ENCODE results near the gene GDF10.

Gene GDF10

DNA sequence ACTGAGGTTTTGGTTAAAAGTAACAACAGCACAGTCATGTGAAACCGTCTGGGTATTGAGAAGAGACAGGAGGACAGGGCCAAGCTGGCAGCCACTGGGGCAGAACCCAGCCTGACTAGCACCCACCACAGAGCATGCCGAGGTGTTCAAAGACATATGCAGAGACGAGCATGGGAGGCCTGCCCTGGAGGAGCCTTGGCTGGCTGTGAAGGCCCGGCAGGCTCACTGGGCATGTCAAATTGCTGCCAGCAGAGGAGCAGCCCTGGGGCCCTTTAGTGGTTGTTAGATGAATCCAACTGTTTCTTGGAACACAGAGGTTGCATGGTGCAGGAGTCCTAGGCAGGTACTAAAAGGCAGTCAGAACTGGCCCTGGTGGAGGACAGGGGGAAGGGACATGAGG is 17.3 kb downstream of the GDF10 start:
- no peak for DNase-seq

DNA sequence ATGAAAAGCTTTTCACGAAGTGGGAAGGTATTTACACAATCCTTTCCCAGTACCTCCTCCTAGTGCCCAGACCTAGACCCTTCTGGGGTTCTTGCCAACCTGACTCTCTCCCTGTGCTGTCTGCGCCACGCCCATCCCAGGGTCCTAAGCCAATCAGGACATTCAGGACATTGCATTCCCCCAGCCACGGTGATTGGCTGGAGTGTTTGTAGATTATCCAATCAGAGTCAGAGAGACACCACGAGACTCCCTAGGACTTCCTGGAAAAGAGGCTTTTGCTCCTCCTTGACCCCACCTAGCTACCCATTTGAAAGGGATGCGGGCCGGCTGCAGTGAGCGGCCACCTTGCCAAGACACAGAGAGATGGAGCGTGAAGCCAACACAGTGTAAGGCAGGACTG is 18.7 kb downstream of the GDF10 start:
- DNase-seq, result no peak

DNA sequence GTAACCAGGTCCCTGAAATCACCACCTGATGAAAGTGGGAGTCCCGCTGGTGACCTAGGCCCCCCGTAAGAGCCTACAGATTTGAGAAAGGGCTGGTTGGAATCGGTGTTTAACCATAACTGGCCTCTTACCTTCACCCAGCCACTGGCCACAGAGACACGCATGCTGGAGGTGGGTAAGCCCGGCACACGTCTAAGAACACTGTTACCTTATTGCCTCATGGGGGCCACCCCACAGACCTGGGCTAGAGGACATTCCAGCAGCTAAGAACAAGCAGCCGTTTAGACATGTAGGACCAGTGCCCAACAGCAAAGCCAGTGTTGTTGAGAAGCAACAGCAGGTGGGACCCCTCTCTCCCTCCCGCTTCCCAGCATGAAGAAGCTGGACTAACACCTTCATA is 19.8 kb downstream of the GDF10 start:
- no peak for DNase-seq

DNA sequence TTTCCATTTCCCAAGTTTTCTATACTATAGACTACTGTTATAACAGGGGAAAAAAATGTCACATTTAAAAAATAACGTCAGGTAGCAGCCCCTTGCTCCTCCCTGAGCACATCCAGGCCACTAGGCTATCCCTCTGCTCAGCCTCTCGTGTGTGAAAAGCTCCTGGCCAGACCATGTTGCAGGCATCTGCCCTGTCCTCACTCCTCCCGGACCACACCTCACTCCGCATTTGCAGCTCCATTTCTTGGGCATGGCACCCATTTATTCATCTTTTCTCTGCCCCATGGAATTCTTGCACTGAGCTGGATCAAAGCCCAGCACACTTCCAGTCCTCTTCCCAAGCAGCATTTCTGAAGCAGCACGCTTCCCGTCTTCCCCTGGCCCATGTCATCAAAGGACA is 20.8 kb downstream of the GDF10 start:
- DNase-seq, result no peak

DNA sequence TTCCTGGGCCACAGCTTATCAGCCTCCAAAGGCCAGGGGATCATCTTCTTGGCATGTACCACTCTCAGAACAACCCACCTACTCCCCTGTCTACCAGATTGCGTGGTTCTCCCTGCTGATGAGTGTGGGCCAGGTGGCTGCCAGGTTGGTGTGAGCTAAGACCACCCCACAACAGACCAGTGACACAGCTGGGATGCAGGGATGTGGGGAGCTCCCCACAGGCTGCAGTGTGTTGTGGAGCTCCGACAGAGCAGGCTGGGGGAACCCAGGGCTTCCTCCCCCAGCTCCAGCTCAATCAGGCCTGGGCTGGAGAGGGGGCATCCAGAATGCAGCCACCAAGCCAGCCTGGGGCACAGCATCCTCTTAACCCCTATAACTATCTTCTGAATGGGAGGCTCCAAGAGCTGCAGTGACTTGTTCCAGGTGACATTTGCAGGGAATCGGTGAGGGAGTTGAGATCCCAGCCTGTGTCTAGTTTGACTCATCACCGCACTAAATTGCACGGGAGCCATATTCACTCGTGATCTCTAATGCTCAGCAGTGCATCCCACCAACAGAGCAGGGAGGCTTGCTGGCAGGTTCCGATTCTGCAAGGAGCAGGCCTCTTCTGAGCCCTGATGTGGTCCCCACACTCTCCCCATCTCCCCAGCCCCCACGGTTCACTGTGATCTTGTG is 21.7 kb downstream of the GDF10 start:
- no peak for DNase-seq

DNA sequence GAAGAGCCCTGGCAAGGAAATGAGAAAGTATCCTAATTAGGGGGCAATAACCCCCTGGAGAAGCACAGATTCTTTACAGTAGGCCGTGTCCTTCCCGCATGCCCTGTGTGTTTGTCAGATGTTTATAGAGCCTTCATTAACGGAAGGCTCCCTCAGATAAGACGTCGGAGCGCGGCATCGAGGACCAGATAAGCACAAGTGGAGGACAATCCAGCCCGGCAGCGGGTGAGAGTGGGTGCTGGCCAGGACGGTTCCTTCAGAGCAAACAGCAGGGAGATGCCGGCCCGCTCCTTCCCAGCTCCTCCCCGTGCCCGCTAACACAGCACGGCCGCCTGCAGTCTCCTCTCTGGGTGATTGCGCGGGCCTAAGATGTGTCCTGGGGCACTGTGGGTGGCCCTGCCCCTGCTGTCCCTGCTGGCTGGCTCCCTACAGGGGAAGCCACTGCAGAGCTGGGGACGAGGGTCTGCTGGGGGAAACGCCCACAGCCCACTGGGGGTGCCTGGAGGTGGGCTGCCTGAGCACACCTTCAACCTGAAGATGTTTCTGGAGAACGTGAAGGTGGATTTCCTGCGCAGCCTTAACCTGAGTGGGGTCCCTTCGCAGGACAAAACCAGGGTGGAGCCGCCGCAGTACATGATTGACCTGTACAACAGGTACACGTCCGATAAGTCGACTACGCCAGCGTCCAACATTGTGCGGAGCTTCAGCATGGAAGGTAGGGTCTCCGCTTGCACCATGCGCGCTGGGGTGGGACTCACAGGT is 22.5 kb downstream of the GDF10 start, which contains the start of gene GDF2:
TSS of gene GDF2 (plus strand) at position 155 of the 762 bp plus-strand sequence. CDS start at position 370, 215 bp downstream.
- no peak for DNase-seq

DNA sequence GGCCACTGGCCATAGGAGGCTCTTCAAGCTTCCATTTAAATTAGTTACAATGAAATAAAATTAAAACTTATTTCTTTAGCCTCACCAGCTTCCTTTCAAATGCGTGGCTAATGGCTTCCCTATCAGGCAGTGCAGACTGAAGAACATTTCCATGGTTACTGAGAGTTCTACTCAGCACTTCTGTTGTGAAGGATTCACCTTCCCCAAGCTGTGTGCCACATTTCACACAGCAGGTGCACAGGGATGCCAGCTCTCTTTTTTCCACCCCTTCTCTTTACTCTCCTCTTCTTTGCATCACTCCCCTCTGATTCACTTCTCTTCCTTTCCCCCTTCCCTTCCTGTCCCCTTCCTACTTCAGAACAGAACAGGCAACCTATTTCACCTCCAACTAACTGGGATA is 23.1 kb downstream of the GDF10 start:
- no peak for DNase-seq

DNA sequence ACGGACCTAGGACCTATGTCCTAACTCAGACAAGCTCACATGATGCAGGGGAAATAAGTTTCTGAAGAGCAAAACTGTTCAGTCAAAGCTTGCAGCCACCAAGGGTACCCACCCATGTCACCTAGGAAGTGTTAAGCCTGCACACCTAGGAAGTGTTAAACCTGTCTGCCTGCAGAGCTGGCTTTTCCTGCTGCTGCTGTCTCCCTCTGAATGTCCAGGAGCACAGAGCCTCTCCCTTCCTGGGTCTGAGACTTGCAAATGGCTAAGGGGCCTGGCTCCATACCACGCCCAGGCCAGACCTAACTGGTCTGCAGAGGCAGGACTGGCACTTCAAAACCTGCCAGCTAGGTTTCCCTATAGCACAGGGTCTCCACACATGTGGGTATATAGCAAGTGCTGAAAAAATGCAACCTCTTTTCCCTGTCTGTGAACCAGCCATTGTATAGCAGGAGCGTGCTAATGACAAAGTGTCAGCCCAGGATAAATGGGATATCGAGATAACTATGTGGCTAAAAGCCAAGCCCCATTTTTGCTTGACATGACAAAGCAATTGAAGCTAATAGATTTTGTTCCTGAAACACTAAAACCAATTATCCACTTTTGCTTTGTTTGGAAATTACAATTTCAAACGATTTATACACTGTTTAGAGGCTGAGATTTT is 23.8 kb downstream of the GDF10 start:
- DNase-seq, result no peak

DNA sequence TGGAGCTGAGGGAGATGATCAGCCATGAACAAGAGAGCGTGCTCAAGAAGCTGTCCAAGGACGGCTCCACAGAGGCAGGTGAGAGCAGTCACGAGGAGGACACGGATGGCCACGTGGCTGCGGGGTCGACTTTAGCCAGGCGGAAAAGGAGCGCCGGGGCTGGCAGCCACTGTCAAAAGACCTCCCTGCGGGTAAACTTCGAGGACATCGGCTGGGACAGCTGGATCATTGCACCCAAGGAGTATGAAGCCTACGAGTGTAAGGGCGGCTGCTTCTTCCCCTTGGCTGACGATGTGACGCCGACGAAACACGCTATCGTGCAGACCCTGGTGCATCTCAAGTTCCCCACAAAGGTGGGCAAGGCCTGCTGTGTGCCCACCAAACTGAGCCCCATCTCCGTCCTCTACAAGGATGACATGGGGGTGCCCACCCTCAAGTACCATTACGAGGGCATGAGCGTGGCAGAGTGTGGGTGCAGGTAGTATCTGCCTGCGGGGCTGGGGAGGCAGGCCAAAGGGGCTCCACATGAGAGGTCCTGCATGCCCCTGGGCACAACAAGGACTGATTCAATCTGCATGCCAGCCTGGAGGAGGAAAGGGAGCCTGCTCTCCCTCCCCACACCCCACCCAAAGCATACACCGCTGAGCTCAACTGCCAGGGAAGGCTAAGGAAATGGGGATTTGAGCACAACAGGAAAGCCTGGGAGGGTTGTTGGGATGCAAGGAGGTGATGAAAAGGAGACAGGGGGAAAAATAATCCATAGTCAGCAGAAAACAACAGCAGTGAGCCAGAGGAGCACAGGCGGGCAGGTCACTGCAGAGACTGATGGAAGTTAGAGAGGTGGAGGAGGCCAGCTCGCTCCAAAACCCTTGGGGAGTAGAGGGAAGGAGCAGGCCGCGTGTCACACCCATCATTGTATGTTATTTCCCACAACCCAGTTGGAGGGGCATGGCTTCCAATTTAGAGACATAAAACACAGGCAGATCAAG is 25.6 kb downstream of the GDF10 start:
- no peak for DNase-seq

DNA sequence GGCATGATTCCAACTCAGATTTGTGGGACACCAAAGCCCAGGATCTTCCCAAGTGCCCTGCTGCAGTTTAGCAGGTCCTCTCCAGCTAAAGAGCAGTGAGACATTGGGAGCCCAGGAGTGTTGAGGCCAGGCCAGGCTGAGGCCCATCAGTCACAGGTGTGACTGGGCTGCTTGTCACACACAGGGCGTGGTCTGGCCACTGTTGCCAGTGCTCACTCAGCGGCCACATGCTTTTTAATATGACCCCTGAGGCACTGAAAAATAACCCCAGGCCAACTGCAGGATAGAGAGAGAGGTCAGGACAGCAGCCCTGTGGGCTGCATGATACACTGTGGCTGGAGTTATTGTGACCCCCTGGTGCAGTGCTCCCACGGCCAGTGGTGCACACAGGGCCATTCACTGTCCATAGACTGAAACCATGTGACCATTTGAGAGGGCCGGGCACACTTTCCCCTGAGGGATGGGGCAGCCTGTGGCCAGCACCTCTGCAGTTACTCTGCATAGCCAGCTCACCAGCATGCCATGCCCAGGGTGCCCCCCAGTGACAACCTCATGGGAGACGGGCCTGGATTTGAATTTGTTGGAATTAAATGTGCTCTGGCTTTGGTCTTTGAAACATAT is 26.4 kb downstream of the GDF10 start:
- no peak for DNase-seq

DNA sequence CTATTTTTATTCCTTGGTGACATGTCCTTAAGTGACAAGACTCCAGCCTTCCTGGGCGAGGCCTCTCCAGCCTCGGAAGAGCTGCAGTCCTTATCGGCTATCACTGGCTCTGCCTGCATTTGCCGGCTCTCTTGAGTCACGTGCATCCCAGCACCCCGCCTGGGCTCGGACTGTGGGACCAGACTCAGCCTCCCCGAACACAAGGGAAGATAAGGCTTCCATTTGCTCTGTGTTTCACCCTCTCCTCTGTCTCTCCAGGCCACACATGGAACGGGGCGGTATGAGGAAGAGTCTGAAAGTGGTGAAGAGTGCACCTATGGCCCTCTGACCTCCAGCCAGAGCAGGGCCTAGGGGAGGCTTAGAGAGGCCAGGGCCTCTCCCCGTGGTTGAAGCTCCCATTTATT is 26.9 kb downstream of the GDF10 start:
- DNase-seq, result no peak

DNA sequence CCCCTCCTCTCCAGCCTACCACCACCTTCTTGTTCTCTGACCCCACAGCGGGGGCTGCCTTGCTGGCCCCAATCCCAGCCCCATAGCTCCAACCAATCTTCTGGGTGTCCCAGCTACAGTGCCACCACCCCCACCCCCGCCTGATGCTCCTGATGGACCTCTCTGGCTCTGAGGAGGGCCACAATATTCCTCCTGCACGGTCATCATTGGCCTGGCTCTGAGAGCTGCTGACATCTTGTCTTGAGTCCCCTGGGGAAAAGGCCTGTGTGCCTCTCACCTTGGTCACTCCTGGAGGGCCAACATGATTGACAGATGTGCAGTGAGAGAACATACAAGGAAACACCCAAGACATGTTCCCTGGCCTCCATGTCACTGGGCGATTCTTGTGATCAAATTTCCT is 29.9 kb downstream of the GDF10 start:
- no peak for DNase-seq

DNA sequence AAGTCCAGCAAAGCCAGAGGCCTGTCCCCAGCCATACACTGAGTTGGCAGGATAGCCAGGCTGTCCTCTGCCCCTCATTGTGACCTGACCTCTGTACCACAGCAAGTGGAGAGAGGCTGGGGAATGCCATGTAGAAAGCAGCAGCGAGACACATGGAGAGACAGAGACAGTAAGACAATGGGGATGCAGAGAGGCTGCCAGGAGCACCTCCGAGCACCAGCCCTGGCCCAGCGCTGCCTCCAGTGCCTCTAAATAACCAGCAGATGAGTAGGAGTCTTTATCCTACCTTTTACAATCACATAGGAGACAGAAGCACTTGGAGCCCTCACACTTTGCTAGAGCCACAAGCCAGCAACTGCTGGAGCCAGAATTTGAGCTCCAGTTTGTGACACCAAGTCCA is 30.4 kb downstream of the GDF10 start:
- DNase-seq, result no peak

DNA sequence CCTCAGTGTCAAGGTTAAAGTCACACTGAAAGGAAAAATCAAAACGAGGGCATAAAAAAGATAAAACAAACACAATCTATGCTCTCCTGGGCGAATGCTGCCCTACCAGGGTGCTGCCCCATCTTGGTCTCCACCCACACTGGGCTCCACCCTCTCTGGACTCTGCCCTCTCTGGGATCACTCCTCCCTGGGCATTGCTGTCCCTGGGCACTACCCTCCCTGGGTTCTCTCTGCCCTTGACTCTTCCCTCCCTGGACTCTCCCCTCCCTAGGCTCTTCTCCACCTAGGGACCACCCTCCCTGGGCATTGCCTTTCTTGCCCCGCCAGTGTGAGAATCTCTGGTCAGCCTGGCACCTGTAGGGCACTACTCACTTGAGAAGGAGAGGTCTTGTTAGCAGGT is 30.8 kb downstream of the GDF10 start:
- DNase-seq, result no peak

DNA sequence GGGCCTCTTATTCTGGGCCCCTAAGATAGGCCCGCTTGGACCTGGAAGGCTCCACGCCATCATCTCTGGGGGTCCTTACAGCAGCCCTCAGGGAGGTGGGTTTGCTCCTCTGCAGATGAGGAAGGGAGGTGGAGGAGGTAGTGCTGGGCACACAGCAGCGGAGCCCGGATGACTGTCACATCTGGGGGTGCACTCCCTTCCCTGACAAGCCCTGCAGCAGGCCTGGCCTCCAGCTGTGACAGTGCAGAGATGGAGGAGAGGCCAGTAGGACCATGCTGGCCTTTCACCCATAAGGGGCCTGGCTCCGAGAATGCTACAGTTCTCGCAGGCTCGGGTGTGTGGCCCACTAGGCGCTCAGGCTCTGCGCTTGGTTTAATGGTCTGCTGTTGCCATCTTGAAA is 31.5 kb downstream of the GDF10 start:
- DNase-seq, result no peak

DNA sequence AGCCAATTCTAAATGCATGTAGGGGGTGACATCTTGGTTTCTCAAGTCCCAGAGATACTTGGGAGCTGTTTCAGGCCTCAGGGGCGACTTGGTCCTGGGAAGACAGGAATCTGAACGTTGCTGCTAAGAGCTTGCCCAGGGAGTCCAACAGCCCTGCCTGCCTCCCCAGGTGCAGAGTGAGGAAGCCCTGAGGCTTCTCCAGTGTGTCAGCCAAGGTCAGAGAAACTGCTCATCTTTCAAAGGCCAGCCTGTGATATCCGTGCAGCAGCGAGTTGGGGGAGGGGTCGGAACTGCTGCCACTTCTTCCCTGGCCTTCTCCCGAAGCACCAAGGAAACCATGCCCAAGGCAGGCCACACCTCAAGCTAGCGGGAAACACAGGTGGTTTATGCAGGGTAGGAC is 32.0 kb downstream of the GDF10 start:
- DNase-seq, result no peak

DNA sequence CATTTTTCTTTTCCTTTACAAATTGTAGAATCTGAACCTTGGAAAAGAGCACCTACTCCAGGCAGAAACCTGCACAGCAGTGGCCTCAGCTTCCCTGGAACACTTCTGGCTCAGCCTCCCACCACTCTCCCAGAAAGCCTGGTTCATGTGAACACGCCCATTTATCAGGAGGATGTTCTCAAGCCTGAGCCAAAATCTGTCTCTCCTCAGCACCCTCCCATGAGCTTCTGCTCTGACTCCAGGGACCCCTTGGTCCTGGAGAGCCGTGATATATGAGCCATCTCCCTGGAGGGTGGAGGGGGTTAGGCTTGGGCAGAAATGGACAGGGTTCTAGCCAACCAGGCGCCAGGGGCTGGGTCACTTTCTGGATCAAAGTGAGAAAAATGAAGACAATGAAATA is 32.4 kb downstream of the GDF10 start:
- DNase-seq, result no peak

DNA sequence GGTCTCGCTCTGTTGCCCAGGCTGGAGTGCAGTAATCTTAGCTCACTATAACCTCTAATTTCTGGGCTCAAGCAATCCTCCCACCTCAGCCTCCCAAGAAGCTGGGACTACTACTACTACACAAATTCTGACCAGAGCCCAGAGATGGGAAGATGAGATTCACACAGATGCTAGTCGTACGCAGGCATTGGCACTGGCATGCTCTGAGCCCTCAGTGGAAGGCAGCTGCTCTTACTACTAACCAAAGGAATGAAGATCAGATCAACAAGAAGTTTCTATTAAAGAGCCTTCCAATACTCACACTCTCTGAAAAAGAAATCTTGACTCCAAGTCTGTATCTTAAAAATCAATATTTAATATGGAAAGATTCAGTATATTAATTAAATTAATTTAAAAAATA is 32.9 kb downstream of the GDF10 start:
- no peak for DNase-seq

DNA sequence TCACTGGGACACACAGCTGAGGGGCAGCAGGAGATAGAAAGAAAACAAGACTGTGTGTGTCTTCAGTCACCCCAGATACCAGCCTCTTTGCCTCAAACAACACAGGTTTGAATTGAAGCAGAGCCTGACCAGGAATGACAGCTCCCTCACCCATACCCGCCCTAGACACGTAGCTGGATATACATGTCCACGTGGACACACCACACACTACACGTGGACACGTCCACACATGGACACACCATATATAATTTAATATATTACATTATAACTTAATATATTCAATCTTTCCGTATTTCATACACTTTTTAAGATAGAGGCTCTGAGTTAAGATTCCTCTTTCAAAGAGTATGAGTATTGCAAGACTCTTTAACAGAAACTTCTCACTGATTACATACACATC is 33.5 kb downstream of the GDF10 start:
- no peak for DNase-seq

DNA sequence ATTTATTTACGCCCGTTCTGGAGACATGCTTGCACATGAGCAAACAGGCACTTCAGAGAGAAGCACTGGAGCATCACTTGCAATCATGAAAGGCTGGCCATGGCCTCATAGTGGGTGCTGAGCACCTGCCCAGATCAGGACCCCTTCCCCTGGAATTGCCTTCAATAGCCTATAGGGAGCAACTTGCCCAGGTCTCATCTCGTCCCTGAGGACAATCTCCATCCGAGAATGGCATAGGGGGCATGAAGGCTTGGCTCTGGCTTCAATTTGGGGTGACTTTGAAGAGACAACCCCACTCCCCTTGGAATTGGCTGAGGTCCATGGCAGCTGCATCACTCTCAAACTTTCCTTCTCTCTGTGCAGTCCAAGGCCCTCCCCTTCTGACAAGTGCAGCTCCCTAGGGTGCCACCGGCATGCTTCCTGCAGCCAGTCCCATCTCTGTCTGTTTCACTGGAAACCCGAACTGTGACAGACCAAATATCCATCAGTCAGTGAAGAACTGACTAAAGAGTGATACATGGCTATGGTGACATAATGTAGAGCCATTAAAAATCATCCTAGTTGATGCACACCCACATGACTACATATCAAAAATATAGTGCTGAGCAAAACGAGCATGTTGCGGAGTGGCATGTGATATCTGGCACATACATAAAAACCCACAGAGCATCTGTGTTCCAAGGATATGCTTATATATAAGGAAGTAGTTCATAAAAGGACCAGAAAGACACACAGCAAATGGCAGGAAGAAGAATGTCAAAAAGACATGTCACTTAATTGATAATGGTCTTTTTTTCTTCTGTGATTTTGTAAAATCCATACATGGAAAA is 34.7 kb downstream of the GDF10 start:
- DNase-seq, result no peak

DNA sequence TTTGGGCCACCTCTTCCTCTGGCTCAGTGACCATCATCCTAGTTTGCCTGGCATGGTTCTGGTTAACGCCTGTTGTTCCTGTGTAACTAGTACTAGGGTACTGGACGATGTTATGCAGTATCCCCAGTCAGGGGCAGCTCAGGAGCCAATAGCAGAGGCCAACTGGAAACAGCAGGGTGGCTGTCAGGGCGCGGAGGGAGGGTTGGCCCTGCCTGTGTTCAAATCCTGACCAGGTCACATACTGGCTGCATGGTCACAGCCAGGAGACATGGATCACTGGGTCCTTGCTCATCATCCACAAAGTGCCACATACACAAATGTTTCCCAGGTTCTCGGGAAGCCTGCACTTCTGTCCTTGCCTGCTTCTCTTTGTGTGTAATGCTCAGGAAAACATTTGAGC is 35.9 kb downstream of the GDF10 start:
- no peak for DNase-seq

Data from activated CD8-positive, alpha-beta memory T cell treated with anti-CD3 and anti-CD28 coated beads for 24 hours (primary cell).